ENCODE data around the gene HYCC1. TPM values are rescaled to one million over a fixed set of nuclear protein-coding genes. Genes with fewer than 3 reads are reported as not detected.
"Not testable (repeated sequence)": the region's sequence is repeated elsewhere in the genome, so short reads cannot be mapped to it uniquely, and the experiment has no call there.

Gene HYCC1
- total RNA-seq, 1 experiment from 2014 or later, result 0.64 TPM

DNA sequence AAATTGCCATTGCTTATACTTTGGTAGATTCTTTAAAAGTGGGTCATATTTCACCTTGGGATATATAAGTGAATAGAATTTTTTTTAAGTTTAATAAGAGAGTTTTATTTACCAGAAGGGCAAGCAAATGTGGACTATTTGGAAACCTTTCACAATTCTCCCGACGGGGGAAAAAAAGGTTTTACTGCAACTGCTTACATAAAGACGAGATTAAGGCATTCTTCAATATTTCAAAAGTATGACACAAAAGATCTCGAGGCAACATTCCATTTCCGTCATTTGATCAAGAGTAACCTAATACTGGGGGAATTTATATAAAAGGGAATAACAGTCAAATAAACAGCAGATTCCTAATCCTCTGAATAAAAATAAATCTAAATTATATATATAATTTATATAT lies 28.5 kb downstream of the HYCC1 start:
- DNase-seq (ENCODE audit: low spot score), result no peak

DNA sequence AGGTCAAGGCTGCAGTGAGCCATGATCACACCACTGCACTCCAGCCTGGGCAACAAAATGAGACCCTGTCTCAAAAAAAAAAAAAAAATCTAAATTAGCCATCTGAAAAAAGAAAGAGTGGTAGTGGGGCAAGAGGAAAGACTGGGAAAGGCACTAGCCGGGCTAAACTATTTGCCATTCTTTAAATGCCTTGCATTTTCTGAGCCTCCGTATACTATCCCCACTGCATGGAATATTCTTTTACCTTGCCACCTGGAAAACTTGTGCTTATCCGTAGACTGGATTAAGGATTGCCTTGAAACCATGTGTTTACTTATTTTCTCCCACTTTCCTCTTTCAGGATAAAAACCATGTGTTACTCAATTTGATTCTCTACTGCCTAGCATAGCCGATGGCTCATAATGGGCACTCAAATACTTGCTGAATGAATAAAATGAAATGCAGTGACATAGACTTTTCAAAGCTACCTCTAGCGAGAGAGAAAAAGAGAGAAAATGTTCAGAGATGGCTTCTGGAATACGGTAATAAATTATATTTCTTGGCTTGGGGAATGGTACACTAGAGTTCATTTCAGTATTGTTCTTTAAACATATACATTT lies 30.6 kb downstream of the HYCC1 start:
- no peak for DNase-seq (ENCODE audit: low spot score)

- DNase-seq (ENCODE audit: low spot score), result no peak
These were observed 33.5 kb downstream of the HYCC1 start for GRCh38 chr7:22980422-22980821.

GRCh38 chr7:22979861-22980260 lies 34.1 kb downstream of the HYCC1 start:
- no peak for DNase-seq (ENCODE audit: low spot score)

- DNase-seq (ENCODE audit: low spot score), result no peak
These were observed 34.7 kb downstream of the HYCC1 start for GRCh38 chr7:22979251-22979650.

DNA sequence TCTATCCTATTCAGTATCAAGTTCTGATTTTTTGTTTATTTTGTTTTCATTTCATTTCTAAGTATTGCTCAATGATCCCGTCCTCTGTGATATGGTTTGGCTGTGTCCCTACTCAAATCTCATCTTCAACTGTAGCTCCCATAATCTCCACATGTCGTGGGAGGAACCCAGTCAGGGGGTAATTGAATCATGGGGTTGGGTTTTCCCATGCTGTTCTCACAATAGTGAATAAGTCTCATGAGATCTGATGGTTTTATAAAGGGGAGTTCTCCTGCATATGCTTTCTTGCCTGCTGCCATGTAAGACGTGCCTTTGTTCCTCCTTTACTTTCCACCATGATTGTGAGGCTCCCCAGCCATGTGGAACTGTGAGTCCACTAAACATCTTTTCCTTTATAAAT lies 39.3 kb downstream of the HYCC1 start:
- DNase-seq (ENCODE audit: low spot score), result not testable (repeated sequence)

GRCh38 chr7:22972207-22972606 lies 41.7 kb downstream of the HYCC1 start:
- no peak for DNase-seq (ENCODE audit: low spot score)

- DNase-seq (ENCODE audit: low spot score), result no peak
These were observed 44.9 kb downstream of the HYCC1 start for GRCh38 chr7:22969010-22969431.

Other genes with a start within 250 kb of the HYCC1 start
- 137 and 151 TPM in 2 replicates for gene TOMM7, start 191.3 kb downstream of the HYCC1 start, total RNA-seq (2014; rRNA removed; shearing (Covaris generic))
- 13.0 and 29.9 TPM in 2 replicates for gene KLHL7, start 91.7 kb upstream of the HYCC1 start, total RNA-seq (2014; rRNA removed; shearing (Covaris generic))
- 66.8 and 97.7 TPM in 2 replicates for gene NUP42, start 167.9 kb upstream of the HYCC1 start, total RNA-seq (2014; rRNA removed; shearing (Covaris generic))
- gene GPNMB, start 232.6 kb upstream of the HYCC1 start, total RNA-seq (2014; rRNA removed; shearing (Covaris generic)), result 0.18 and 0.74 TPM in 2 replicates

All from HT-29 (cell line).